ENCODE results near the gene ABHD12. TPM values are rescaled to one million over a fixed set of nuclear protein-coding genes. Genes with fewer than 3 reads are reported as not detected.
"Not testable (repeated sequence)": the region's sequence is repeated elsewhere in the genome, so short reads cannot be mapped to it uniquely, and the experiment has no call there.

The ABHD12 gene
- total RNA-seq, 2 donors from 2014 or later = 12.5 to 22.7 TPM

DNA sequence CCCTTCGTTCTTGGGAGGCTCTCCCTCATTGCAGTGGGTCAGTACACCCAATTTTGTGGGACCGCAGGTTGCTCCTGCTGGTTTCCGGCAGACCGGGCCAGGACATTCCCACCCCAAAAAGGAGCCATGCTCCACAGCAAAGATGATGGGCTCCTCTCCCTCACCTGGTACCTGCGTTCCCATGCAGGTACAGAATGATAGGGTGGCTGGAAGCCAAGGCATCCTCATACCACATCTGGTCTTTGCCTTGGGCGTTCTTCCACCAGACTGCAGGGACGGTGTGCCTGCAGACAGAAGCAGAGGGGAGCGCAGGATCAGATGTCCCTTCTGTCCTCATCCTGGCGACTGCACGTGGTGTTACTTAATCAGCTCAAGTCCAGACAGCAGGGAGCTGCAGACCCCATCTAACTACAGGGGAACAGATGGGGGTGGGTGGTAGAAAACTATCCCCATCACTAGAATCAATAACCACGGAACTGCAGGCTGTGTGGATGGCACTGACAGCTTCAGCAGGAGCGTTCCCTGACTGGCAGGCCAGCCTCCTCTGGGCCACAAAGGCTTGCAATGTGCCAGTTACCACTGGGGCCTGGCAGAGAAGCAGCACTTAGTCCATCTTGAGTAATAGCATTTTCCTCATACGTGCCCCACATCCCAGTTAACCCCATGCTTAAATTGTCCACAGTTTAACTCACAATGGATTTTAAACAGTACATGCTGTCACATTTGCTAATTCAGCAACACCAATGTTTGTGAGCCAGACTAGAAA lies 70.4 kb downstream of the ABHD12 start:
- H3K9me3 ChIP-seq (ENCODE audit: control insufficient read depth, low read length, poor library complexity, severe bottlenecking) = no peaks in the 10 kb centered on the region
- no peak for DNase-seq
- Mint-ChIP-seq H3K4me3 (no peak overlapping the region), H3K4me1 (peaks cover 14% of the 10 kb centered on the region), H3K27ac (no peak overlapping the region), H3K36me3 (ENCODE audit: low read depth) (peaks cover 4% of the 10 kb centered on the region), H3K27me3 (no peaks in the 10 kb centered on the region)
- ATAC-seq = no peak

DNA sequence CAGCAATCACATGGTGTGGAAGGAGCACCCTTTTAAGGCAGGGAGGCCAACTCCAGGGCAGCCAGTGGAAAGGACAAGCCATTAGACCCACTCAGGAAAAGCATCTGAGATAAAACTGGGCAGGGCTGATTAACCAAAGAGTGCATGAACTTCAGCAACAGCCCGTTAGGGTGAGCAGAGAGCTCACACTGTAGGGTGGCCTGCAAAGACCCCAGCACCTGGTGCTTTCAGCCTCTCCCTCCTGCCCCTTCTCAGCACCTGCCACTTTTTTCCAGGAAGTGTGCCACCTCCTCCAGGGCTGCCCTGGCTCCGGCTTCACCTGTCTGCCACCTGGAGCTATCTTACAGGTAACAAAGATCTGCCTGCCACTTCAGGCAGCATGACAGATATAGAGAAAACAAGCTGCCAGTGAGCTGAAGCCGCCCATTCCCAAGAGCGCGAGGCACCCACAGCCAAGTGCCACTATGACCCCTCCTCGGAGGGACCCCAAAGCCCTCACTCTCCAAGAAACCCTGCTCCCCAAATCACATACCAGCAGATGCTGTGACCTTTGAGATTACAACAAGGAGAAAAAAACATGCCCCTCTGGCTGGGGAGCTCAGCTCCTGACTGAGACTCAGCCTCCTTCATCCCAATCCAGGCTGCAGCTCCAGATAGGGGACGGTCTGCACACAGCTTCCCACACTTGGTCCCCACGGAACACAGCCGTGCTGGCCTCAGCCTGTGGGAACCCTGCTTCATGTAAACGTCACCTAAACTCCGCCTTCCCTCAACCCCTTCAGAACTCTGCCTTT lies 71.2 kb downstream of the ABHD12 start:
- H3K27me3 Mint-ChIP-seq = no peaks in the 10 kb centered on the region
- no peak for DNase-seq
- peaks cover 14% of the 10 kb centered on the region for H3K4me1 Mint-ChIP-seq
- H3K27ac Mint-ChIP-seq = no peak overlapping the region
- H3K4me3 Mint-ChIP-seq = no peak overlapping the region
- H3K36me3 Mint-ChIP-seq (ENCODE audit: low read depth) = peaks cover 4% of the 10 kb centered on the region
- ATAC-seq = no peak
- H3K9me3 ChIP-seq (ENCODE audit: control insufficient read depth, low read length, poor library complexity, severe bottlenecking) = no peaks in the 10 kb centered on the region

DNA sequence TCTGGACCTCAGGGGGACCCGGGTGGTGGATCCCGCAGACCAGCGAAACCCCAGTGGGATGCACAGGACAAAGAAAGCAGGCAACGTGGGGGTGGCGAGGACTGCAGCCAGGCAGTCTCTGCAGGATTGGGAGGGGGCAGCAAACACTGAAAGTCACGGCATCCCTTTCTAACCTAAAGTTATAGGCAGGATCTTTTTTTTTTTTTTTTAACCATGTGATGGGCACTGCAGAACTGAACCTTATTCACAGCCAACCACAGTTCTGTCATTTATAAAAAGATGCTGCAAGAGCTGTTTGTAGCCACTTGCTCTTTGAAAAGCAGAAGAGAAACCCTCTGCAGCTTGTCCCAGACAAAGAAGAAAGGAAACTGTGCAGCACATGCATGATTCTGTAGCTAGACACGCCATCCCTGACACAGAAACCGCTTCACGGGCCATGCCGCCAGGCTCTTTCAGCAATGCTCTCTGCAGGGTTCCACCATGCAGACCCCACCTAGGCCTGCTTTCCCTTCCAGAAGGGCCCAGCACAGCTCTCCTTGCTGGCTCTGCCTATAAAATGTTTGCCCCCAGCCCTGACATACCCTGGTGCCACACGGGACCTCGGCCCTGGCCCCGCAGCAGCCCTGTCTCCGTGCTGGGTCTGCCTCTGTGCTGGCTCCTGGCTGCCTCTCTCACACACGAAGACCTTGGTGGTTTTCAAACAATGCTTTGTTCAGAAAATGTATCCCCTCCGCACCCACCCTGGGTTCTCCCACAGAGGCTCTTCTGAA lies 72.0 kb downstream of the ABHD12 start:
- DNase-seq = no peak
- no peak overlapping the region for H3K4me3 Mint-ChIP-seq
- no peaks in the 10 kb centered on the region for H3K9me3 ChIP-seq (ENCODE audit: control insufficient read depth, low read length, poor library complexity, severe bottlenecking)
- ATAC-seq = peak; percentile 54
- no peaks in the 10 kb centered on the region for H3K27me3 Mint-ChIP-seq
- H3K36me3 Mint-ChIP-seq (ENCODE audit: low read depth) = peaks cover 4% of the 10 kb centered on the region
- H3K4me1 Mint-ChIP-seq = peaks cover 12% of the 10 kb centered on the region
- no peak overlapping the region for H3K27ac Mint-ChIP-seq

DNA sequence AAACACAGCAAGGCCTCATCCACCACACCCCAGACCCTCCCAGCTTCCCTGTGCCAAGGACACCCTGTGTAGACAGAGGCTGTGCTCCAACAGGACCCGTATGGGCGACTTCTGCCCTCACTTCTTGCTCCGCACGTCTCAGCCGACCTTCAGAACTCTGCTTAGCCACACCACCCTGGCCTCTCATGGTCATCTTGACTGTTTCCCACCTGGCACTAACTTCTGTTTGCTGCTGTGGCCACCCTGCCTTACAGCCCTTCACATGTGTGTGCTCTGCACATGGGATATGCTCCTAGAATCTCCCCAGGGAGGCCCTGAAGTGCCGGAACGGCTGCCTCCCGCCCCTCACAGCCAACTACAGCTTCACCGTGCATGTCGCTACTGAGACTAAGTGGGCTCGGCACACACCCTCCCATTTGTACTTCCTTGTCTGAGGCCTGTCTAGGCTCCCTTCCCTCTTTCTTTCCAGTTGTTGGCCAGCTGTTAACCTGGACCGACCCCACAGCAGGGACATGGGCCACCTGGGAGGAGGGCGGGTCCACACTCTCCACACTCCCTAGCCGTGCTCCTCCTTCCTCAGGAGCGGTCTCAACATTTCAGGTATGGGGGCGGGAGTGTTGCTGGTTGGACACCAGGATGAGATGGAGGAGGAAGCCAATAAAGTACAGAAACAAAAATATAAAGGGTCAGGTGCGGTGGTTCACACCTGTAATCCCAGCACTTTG lies 73.1 kb downstream of the ABHD12 start:
- H3K36me3 Mint-ChIP-seq (ENCODE audit: low read depth) = peaks cover 2% of the 10 kb centered on the region
- DNase-seq (no peak), ATAC-seq (no peak)
- H3K4me1 Mint-ChIP-seq = peaks cover 10% of the 10 kb centered on the region
- no peak overlapping the region for H3K27ac Mint-ChIP-seq
- H3K27me3 Mint-ChIP-seq = no peaks in the 10 kb centered on the region
- H3K9me3 ChIP-seq (ENCODE audit: control insufficient read depth, low read length, poor library complexity, severe bottlenecking) = no peaks in the 10 kb centered on the region
- H3K4me3 Mint-ChIP-seq = no peak overlapping the region

DNA sequence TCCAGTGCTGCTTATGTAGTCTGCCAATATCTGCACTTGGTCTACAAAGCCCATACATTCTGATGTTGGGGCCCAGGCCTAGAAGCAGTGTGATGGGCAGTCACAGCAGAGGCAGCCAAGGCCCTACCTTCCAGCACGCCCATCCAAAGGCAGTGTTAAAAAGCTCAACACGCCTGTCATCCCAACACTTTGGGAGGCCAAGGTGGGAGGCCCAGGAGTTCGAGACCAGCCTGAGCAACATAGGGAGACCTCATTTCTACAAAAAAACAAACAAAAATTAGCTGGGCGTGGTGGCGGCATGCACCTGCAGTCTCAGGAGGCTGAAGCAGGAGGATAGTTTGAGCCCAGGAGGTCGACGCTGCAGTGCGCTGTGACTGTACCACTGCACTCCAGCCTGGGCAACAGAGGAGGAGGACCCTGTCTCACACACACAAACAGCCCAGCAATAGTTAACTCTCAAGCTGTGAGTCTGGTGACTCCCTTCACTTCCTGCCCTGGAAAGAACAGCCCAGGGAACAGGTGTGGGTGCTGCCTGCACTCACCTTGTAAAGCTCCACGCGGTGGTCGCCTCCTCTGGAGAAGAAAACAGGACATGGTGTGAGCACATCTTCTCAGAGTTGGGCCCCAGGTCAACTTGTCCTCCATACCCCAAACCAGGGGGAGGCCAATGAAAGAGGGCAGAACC lies 74.0 kb downstream of the ABHD12 start:
- Mint-ChIP-seq H3K36me3 (ENCODE audit: low read depth) (peaks cover 2% of the 10 kb centered on the region), H3K27ac (no peak overlapping the region), H3K4me1 (peaks cover 10% of the 10 kb centered on the region), H3K4me3 (no peak overlapping the region), H3K27me3 (no peaks in the 10 kb centered on the region)
- no peak for DNase-seq
- no peaks in the 10 kb centered on the region for H3K9me3 ChIP-seq (ENCODE audit: control insufficient read depth, low read length, poor library complexity, severe bottlenecking)
- ATAC-seq = no peak

DNA sequence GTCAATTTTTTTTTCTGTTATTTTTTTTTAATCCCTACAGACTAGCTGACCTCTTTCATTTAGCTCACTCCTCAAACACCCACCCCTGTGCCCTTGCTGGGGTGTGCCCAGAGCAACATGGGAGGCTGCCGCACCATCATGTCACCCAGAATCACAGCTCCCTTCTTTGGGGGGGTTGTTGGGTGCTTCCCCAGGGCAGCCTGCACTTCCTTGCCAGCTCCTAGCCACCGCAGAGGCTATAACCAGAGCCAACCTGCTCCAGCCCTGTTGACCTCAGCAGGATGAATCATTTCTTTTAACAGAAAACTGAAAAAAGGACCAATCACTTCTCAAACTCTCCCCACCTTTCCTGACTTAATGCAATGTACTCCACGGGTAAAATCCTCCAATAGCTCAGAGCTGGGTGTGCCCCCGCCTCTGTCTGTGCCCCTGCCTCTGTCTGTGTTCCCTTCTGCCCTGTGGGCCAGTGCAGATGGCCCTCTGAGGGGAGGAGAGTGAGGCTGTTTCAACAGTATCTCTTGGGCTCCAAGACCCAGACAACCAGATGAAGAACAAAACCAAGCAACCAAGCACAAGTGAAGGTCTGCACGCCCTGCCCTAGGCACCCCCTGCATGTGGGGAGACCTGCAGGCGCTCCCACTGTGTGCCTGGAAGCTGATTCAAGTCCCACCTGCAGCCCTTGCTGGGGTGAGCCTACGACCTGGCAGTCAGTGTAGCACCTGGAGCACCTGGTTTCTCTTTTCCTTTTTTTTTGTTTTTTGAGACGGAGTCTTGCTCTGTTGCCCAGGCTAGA lies 75.0 kb downstream of the ABHD12 start:
- no peak for DNase-seq
- Mint-ChIP-seq H3K4me1 (peaks cover 14% of the 10 kb centered on the region), H3K27ac (peak overlapping the region; percentile 82), H3K4me3 (no peak overlapping the region), H3K36me3 (ENCODE audit: low read depth) (peaks cover under 1% of the 10 kb centered on the region), H3K27me3 (no peaks in the 10 kb centered on the region)
- ATAC-seq = no peak
- H3K9me3 ChIP-seq (ENCODE audit: control insufficient read depth, low read length, poor library complexity, severe bottlenecking) = no peaks in the 10 kb centered on the region

DNA sequence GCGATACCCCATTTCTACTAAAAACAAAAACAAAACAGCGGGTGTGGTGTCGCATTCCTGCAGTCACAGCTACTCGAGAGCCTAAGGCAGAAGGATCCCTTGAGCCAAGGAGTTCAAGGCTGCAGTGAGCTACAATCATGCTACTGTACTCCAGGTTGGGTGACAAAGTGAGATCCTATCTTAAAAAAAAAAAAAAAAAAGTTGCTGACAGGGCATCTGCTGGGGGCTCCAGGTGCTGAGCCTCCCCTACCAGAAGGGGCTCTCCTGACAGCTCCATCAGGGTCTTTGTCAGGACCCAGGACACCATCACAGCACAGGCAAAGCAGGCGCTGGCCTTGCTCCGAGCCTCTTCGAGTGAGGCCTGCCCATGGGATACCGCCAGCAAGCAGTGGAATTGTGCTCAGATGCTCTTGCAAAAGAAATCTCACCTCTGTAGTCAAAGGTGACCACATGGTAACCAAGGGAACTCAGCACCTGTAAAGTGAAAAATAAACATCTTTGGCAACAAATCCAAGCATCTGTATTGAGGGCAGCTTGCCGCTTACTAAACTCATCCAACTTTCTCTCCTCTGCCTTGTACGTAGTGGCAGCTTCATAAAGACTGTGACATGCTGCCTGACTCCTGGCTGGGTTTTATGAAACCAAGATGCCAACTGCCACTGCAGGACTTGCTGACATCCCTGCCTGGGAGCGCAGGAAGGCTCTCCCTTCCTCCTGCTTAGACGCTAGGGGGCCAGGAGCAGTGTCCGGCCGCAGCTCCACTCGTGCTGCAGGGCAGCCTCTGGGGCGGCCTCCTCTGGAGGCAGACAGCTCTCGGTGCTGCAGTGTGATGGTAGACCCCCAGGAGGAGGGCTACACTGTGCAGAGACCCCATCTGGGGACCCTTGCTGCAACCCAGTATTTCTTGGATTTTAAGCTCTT lies 75.9 kb downstream of the ABHD12 start:
- DNase-seq (no peak), ATAC-seq (no peak)
- Mint-ChIP-seq H3K27me3 (no peaks in the 10 kb centered on the region), H3K27ac (peak overlapping the region; percentile 82), H3K4me1 (peaks cover 17% of the 10 kb centered on the region), H3K4me3 (no peak overlapping the region), H3K36me3 (ENCODE audit: low read depth) (peaks cover 2% of the 10 kb centered on the region)
- no peaks in the 10 kb centered on the region for H3K9me3 ChIP-seq (ENCODE audit: control insufficient read depth, low read length, poor library complexity, severe bottlenecking)

DNA sequence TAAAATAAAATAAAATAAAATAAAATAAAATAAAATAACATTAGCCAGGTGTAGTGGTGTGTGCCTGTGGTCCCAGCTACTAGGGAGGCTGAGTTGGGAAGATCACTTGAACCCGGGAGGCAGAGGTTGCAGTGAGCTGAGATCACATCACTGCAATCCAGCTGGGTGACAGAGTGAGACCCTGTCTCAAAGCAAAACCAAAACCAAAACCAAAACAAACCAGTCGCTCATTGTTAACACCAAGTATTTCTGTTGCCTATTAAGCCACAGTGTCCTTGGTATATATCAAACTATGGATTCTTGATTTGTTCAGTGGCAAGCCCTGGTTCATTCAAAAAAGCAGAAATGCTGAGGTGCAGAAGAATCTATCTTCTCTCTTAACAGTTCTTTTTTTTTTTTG lies 77.0 kb downstream of the ABHD12 start:
- no peak overlapping the region for H3K4me3 Mint-ChIP-seq
- DNase-seq (no peak), ATAC-seq (no peak)
- no peaks in the 10 kb centered on the region for H3K27me3 Mint-ChIP-seq
- no peak overlapping the region for H3K27ac Mint-ChIP-seq
- peaks cover 16% of the 10 kb centered on the region for H3K4me1 Mint-ChIP-seq
- peaks cover 2% of the 10 kb centered on the region for H3K36me3 Mint-ChIP-seq (ENCODE audit: low read depth)
- no peaks in the 10 kb centered on the region for H3K9me3 ChIP-seq (ENCODE audit: control insufficient read depth, low read length, poor library complexity, severe bottlenecking)

DNA sequence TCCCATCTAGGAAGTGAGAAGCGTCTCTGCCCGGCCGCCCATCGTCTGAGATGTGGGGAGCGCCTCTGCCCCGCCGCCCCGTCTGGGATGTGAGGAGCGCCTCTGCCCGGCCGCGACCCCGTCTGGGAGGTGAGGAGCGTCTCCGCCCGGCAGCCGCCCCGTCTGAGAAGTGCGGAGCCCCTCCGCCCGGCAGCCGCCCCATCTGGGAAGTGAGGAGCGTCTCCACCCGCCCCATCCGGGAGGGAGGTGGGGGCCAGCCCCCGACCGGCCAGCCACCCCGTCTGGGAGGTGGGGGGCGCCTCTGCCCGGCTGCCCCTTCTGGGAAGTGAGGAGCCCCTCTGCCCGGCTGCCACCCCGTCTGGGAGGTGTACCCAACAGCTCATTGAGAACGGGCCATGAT lies 77.9 kb downstream of the ABHD12 start:
- DNase-seq; H3K9me3 ChIP-seq (ENCODE audit: control insufficient read depth, low read length, poor library complexity, severe bottlenecking); H3K36me3 Mint-ChIP-seq (ENCODE audit: low read depth); H3K27me3 Mint-ChIP-seq; ATAC-seq; H3K4me3 Mint-ChIP-seq: not testable (repeated sequence)
- H3K27ac Mint-ChIP-seq = peak overlapping the region; percentile 97
- peaks cover 16% of the 10 kb centered on the region for H3K4me1 Mint-ChIP-seq

DNA sequence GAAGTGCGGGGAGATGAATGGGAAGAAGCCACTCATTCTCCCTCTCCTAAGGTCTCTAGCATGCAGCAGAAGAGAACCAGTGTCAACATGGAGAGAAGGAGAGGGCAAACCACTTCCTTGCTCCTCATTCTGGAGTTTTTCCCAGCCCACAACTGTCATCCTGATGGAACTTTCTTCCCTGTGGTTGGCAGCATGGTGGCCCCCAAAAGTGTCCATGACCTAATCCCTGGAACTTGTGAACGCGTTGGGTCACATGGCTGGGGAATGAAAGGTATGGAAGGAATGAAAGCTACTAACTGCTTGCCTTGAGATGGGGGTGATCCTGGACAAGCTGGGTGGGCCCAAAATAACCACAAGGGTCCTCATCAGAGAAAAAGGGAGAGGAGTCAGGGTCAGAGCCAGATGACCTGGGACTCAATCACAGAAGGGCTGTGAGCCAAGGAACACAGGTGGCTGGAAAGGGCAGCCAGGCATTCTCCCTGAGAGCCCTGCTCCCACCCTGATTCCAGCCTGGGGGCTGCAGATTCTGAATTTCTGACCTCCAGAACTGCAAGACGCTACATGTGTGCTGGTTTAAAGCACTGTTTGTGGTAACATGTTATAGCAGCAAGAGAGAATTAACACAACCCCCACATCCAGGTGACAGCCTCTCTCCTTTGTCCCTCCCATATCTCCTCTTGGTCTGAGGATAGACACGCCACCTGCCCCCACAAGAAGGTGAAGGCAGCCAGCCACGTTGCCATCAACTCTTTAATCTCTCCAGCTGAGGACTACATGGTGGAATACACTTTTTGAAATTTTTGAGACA lies 79.5 kb downstream of the ABHD12 start:
- DNase-seq (no peak), ATAC-seq (no peak)
- H3K9me3 ChIP-seq (ENCODE audit: control insufficient read depth, low read length, poor library complexity, severe bottlenecking) = no peaks in the 10 kb centered on the region
- Mint-ChIP-seq H3K4me3 (peak overlapping the region; percentile 96), H3K27ac (peak overlapping the region; percentile 97), H3K27me3 (no peaks in the 10 kb centered on the region), H3K36me3 (ENCODE audit: low read depth) (peaks cover 2% of the 10 kb centered on the region), H3K4me1 (peaks cover 15% of the 10 kb centered on the region)
